GM21390 (cell line): ENCODE results near the gene NPIPB8.
"Not testable (repeated sequence)": the region's sequence is repeated elsewhere in the genome, so short reads cannot be mapped to it uniquely, and the experiment has no call there.

Source experiments
- ATAC-seq: cut with Tn5 transposase; IDR thresholded peaks from one replicate; pipeline ENCODE4 v1.9.1; 2021; ENCODE audit not compliant: unreplicated experiment

The NPIPB8 gene

DNA sequence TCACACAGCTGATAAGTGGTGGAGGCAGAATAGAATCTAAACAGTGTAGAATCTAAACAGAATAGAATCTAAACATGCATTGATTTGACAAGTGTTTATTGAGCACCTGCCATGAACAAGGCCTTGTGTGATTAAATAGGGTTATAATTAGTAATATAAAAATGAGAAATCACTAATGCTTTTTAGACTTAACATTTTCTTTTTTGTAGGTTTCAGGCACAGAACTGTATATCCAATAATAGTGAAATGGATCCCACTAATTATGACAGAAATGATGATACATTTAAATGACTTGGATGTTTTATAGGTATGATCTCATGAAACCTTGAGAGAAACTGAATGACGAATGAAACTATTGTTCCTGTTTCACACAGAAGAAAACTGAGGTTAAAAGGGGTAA lies at the start of gene NPIPB8:
Gene NPIPB8, plus strand, starts transcription at position 301 of the 400 bp plus-strand sequence. CDS start 296 bp downstream, outside the sequence.
- not testable (repeated sequence) for ATAC-seq

DNA sequence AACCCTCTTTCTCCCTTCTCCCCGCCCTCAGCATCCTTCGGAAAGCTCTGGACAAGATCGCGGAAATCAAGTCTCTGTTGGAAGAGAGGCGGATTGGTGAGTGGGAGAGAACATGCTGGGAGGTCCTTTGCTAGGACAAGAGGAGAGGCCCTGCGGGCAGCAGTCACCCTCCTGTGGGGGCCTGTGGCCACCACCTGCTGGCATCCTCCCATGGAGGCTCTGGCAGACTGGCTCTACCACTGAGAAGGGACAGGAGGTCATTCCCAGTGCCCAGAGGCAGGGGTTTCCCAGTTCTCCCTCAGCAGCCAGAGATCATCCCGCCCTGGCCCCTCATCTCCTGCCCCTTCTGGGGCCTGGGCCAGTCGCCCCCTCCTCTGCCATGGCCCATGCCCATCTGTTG lies 48.8 kb upstream of the NPIPB8 start:
- no peak for ATAC-seq

DNA sequence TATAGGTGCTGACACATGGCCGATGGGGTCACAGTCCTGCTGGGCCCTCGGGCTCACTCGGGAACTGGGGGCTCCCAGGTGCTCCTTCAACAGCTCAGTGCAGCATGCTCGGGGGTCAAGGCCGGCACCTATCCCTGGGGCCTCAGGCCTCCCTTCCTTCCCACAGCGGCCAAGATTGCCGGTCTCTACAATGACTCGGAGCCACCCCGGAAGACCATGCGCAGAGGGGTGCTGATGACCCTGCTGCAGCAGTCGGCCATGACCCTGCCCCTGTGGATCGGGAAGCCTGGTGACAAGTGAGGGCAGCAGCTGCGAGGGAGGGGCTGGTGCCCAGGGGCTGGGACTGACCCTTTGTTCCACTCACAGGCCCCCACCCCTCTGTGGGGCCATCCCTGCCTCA lies 47.9 kb upstream of the NPIPB8 start:
- no peak for ATAC-seq

DNA sequence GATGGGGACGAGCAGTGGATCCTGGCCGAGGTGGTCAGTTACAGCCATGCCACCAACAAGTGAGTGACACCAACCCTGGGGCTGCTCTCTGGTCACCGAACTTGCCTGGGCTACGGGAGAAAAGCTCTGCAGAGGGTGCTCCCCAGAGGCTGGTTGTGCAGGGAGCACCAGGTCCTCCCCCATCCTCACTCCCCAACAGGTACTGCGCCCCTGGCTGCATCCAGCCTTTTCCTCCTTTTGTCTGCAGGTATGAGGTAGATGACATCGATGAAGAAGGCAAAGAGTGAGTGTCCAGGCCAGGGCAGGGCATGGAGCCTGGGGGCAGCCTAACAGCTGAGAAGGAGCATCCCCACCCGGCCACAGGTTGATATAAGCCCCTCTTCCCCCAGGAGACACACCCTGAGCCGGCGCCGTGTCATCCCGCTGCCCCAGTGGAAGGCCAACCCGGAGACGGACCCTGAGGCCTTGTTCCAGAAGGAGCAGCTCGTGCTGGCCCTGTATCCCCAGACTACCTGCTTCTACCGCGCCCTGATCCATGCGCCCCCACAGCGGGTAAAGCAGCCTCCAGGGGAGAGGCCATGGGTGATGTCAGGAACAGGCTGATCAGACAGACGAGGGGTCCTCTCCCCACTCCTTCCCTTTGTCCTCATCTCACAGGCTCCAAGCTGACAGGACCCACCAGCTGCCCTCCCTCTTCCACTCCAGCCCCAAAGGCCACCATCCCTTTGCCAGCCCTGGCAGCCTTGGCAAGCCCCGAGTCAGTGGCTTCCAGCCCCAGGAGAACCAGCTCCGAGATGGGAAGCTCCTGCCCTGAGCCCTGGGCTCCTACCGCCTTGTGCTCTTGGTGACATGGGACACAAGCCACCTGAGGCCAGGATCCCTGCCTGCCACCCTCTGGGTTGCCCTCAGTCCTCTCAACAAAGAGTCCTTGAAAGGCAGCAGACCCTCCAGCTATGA lies 47.2 kb upstream of the NPIPB8 start:
- no peak for ATAC-seq

DNA sequence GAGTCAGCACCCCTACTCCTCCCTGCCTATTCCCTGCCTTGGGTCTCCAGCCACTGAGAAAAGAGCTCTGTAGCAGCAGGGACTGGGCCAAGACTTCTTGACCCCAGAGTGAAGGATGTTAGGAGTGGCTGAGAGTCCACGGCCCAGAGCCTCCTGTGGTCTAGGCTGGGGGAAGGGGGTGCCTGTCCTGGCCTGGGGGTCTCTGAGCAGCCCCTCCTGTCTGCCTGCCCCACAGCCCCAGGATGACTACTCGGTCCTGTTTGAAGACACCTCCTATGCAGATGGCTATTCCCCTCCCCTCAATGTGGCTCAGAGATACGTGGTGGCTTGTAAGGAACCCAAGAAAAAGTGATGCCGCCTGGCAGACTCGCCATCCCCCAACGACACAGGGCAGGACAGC lies 46.5 kb upstream of the NPIPB8 start:
- ATAC-seq = no peak

DNA sequence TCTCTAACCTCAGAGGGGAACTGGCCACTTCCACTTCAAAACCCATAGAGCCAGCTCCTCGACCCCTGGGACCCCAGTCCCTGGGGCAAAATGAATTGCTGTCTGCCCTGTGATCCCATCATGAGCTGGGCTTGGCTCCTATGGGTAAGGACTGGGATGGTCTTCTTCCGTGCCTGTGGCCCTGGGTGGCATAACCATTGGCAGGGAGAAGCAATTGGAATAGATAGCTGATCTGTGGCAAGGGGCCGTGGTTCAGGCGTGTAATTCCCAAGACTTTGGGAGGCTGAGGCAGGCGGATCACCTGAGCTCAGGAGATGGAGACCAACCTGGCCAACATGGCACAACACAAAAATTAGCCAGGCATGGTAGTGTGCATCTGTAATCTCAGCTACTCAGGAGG lies 45.4 kb upstream of the NPIPB8 start:
- ATAC-seq = no peak

DNA sequence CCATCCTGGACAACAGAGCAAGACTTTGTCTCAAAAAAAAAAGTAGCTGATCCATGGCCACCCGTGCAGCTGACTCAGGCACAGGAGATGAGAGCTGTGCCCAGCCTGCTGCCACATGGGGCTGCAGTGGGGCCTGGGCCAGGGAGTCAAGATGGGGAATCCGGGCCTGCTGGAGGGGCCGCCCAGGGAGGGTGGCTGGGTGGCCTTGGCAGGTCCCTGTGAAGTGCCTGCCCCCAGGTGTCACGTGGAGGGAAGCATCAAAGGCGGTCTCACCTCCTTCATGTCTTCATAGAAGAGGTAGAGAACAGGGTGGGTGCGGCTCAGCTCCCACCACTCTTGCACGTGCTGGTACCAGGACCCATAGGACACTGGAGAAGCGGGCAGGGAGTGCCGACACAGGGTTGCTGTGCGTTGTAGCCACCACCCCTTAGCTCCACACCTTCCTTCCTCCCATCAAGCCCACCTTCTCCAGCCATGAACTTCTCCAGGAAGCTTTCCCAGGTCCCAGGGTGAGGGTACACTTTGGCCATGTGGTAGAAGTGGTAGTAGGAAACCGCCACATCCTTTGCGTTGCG lies 44.8 kb upstream of the NPIPB8 start:
- ATAC-seq = no peak

DNA sequence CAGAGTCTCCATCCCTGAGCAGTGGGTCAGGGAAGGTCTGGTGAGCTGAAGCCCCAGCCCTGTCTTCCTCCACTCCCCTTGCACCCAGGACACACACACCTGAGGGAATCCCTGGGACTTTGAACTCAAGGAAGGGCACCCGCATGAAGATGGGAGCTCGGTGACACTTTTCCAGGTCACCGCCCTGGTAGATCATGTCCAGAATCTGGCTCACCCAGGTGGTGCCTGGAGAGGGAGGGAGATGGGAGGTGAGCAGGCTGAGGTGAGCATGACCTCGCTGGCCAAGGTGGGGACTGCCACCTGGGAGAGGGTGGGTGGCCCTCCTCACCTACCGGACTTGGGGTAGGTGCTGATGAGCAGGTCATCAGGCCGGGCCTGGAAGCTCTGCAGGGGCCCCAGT lies 42.4 kb upstream of the NPIPB8 start:
- not testable (repeated sequence) for ATAC-seq

DNA sequence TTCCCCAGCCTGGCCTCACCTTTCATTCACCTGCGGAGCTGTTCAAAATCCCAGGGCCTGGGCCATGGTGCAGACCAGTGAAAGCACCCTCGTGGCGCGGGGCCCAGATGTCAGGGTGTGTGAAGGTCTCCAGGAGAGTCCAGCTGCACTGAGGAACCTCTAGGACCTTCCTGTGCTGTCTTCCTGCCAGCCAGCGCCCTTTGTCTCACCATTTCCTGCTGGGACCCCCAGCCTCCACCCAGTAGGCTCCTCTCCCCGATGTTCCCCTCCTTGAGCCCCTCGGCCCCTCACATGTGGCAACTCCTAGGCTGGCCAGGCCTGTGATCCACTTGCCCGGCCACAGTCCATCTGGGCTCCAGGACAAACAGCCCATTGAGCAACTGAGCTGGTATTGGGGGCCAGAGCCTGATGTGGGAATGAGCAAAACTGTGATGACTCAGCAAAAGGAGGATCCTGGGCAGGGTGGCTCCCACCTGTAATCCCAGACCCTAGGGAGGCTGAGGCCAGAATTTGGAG lies 41.7 kb upstream of the NPIPB8 start:
- no peak for ATAC-seq

DNA sequence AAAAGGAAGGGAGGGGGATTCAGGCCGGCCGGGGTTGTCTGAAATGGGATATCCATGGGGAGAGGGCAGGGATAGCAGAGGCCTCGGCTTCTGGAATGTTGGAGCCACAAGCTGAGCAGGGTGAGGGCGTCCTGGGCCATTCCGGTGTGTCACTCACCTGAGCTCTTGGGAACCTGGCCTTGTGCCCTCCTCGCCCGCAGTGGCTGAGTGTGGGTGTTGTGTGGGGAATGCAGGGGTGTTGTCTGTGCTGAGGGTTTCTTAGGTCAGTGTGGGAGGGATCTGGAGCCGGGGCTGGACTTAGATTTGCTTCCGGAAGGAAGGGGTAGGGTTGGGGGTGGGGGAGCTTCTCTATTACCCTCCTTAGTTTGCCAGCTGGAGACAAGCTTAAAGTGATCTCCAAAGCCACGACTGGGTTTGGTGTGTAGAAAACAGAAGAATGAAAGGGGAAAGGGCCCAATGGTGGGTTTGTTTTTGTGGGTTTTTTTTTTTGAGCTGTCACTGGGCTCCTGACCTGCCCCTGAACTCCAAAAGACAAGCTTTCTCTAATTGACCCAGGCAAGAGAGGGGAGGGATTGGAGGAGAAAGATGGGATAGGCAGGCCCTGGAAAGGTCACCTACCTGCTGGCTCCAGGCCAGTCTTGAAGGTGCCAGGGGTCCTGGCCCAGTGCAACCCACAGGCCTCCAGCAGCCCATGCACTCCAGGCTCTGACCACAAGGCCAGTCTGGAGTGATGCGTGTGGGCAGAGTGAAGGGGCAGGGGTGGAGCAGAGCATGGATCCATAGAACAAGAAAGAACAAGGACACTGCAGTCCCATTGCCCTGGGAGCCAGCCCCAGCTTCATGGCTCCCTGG lies 40.8 kb upstream of the NPIPB8 start, which contains the start of gene SULT1A2:
Gene SULT1A2, minus strand, starts transcription at position 211 of the 852 bp plus-strand sequence. CDS start 1,120 bp downstream, outside the sequence.
- ATAC-seq = no peak

DNA sequence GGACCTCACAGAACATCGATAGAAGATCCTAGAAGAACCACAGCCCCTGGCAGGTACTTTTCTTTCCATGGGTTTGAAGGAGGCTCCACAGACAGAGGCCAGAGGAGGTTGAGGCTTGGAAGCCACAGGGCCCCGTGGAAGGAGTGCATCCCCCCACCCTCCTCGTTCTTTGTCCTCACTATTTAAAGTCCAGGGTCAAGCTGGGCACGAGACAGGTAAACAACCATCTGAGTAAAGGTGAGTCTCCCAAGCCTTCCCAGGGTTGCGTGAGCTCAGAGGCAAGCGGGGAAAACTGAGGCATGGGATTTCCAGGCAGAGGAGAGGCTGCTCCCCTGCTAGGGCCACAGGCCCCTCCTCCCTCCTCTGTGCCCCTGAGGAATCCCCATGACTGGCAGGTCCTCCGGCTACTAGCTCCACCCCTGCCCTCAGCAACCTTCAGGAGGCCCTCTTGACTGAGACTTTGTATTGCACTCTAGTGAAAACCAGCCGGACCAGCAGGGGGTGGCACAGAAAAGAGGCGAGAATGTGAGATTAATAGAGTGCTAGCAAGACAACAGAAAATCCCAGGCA lies 40.1 kb upstream of the NPIPB8 start:
- ATAC-seq = no peak

DNA sequence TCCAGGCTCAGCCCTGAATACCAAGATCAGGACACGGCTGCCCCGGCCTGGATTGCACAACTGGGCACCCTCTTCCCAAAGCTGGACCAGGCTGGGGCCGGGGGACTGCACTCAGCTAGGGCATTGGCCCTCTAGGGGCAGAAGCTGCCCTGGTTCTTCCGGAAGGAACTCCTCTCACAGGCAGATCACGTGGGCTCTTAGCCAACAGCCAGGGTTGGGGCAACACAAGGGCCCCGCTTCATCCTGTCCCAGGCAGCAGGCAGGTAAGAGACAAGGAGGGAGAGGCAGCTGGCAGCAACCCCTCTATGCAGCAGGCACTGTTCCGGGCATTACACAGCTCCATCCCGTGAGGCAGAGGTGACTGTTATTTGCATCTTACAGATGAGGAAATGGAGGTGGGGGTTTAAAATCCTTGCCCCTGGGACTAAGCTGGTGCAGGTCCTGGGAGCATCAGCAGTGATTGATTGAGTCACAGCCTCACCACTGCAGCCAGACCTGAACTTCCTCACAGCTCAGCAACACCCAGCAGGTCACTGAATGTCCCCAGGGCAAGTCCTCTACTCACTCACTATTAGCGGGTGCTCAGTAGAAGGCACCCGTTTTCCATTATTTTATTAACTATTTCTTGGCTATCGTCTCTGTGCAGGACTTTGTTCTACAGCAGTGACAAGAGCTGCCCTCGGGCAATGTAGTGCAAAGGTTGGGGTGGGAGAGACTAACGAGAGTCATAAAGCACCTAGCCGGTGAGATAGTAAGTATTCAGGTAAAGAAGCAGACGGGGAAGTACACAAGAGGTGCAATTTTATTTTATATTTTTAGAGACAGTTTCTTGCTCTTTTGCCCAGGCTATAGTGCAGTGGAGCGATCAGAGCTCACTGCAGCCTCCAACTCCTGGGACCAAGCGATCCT lies 38.2 kb upstream of the NPIPB8 start:
- ATAC-seq = peak; percentile 63

DNA sequence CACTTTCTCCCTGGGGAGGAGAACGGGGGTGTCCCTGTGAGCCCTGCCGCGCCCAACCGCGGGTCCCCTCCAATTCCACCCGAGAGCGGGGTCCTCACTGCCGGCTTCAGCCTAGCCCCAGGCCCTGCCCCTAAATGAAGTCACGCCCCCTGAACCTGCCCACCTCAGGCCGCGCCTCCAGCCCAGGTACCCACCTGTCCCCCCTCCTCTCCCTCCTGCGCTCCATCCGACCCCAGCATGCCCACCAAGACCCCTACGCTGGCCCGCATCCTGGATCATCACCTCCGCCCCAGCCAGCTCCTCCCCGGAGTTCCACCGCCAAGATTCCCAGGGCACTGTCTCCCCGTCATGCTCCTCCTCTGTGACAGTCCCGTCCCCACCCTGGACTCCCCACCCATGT lies 36.9 kb upstream of the NPIPB8 start:
- not testable (repeated sequence) for ATAC-seq

DNA sequence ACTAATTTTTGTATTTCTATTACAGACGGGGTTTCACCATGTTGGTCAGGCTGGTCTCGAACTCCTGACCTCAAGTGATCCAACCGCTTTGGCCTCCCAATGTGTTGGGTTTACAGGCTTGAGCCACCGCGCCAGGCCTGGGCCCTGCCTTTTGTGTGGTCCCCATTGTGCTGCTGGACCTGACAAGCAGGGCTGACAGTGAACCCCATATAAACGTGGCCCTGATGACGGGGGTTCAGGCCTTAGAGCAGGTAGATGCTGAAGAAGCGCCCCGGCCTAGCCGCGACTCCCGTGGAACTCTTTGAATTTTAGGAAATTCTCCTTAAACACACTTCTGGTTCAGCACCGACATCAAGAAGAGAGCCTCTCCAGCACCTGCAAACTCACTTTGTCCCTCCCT lies 36.3 kb upstream of the NPIPB8 start:
- not testable (repeated sequence) for ATAC-seq

DNA sequence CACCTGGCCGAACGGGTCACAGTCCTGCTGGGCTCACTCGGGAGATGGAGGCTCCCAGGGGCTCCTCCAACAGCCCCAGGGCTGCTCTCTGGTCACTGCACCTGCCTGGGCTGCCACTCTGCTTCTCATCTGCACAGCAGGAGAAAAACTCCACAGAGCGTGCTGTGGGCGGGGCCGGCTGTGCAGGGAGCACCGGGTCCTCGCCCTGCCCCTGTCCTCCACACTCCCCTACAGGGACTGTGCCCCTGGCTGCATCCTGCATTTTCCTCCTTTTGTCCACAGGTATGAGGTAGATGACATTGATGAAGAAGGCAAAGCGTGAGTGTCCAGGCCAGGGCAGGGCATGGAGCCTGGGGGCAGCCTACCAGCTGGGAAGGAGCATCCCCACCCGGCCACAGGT lies 35.8 kb upstream of the NPIPB8 start:
- ATAC-seq = not testable (repeated sequence)

DNA sequence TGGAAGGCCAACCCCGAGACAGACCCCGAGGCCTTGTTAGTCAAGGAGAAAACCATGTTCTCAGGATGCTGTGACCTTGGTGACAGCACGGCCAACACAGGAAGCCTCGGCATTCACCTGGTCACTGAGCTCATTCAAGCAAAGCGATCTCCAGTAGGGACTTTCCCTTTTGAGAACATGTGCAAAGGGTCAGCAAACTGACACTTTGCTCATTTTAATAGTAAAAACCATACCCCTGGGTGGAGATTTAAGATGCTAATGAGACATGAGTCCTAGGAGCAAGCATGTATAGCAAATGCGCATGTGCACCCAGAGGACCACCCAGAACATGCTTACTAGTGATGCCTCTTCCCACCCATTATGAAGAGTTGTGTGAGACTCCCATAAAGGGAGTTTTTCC lies 35.3 kb upstream of the NPIPB8 start:
- ATAC-seq = no peak

DNA sequence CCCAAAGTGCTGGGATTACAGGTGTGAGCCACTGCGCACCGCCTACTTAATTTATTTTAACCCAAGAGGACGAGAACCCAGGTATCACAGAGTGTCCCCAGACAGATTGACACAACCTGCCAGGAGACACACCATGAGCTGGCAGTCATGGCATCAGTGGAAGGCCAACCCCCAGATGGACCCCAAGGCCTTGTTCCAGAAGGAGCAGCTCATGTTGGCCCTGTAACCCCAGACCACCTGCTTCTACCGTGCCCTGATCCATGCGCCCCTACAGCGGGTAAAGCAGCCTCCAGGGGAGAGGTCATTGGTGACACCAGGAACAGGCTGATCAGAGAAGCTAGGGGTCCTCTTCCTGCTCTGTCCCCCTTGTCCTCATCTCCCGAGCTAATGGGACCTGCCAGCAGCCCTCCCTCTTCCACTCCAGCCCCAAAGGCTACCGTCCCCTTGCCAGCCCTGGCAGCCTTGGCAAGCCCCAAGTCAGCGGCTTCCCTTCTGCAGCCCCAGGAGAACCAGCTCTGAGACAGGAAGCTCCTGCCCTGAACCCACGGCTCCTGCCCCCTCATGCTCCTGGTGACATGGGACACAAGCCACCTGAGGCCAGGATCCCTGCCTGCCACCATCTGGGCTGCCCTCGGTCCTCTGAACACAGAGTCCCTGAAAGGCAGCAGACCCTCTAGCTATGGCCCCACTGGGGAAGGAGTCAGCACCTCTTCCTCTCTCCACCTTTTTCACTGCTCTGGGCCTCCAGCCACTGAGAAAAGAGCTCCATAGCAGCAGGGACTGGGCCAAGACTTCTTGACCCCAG lies 34.3 kb upstream of the NPIPB8 start:
- ATAC-seq = no peak

DNA sequence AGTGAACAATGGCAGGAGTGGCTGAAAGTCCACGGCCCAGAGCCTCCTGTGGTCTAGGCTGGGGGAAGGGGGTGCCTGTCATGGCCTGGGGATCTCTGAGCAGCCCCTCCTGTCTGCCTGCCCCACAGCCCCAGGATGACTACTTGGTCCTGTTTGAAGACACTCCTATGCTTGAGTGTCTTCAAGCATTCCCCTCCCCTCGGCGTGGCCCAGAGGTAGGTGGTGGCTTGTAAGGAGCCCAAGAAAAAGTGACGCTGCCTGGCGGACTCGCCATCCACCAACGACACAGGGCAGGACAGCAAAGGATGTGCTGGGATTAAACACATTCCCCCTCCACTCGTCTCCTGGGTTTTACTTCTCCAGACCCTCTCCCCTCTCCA lies 33.7 kb upstream of the NPIPB8 start:
- no peak for ATAC-seq
